GM12864 (cell line): ENCODE results near the gene MAST4.

Experiments
- DNase-seq: peaks from one replicate; pipeline ENCODE4 v3.0.0-alpha.2; 2011; ENCODE audit warnings: low read depth
- H3K4me3 ChIP-seq: 2 replicates; pipeline ENCODE4 v1.5.1; 2011; ENCODE audit warnings: mild to moderate bottlenecking, low read depth, low read length, control low read depth
- TF ChIP-seq, protein P1 (sequence below): IDR thresholded peaks from 2 replicates; pipeline ENCODE4 v1.5.1; 2011; ENCODE audit warnings: low read depth, mild to moderate bottlenecking, moderate library complexity, low read length, control low read depth, inconsistent platforms; ENCODE audit errors: missing control alignments

Gene MAST4

DNA sequence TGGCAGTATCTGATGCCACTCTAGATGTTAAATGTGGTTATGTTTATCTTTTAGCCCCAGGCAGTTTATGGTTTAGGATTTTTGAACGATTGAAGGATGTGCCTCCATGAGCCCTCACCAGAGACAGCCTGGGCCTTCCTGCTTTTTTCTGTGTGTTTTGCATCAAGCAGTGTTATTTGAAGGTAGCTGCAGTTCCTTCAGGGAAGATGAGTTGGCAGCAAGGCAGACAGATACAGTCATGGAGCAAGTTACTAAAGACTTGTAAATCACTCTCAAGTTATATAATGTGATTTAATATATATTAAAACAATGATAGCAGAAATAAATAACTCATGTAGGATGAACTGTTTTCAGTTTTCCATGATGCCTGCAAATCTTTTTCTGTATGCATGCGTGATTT lies 395.6 kb downstream of the MAST4 start:
- no peak overlapping the region for H3K4me3 ChIP-seq
- TF ChIP-seq, protein P1, sequence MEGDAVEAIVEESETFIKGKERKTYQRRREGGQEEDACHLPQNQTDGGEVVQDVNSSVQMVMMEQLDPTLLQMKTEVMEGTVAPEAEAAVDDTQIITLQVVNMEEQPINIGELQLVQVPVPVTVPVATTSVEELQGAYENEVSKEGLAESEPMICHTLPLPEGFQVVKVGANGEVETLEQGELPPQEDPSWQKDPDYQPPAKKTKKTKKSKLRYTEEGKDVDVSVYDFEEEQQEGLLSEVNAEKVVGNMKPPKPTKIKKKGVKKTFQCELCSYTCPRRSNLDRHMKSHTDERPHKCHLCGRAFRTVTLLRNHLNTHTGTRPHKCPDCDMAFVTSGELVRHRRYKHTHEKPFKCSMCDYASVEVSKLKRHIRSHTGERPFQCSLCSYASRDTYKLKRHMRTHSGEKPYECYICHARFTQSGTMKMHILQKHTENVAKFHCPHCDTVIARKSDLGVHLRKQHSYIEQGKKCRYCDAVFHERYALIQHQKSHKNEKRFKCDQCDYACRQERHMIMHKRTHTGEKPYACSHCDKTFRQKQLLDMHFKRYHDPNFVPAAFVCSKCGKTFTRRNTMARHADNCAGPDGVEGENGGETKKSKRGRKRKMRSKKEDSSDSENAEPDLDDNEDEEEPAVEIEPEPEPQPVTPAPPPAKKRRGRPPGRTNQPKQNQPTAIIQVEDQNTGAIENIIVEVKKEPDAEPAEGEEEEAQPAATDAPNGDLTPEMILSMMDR, result no peak
- no peak for DNase-seq

DNA sequence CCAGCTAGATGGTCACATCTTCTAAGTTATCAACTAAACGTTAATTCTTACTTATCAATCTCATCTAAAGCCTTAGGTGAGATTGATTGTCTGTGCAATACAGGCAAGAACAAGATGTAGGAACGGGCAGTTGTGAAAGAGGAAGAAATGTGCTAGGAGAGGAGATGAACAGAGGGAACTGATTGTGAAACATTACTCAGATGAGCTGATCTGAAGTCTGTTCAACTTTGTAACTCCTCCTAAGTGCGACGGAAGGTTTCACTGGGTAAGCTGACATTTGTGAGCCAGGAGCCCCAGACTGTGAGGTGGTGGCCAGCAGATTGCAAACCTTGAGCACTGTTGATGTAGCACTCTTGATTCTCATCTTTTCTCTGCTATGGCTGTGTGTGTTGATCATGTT lies 396.4 kb downstream of the MAST4 start:
- DNase-seq, result no peak
- TF ChIP-seq, protein P1, result no peak
- H3K4me3 ChIP-seq, result no peak overlapping the region

DNA sequence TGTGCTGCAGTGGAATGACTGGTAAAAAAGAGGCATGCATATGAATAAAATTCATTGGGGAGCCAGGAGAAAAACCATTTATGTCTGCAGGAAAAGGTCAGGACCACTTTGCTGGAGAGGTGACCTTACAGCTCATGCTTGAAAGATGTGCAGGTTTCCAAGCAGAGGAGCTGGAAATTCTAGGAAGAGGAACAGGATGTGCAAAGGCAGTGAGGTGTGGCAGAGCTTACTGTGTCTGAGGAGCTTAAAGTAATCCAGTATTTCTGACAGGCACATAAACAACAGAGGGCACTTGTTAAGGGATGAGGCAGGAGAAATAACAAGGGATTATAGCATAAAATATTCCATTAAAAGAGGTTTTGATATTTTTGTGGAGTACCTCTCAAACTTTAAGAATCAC lies 397.3 kb downstream of the MAST4 start:
- H3K4me3 ChIP-seq, result no peak overlapping the region
- TF ChIP-seq, protein P1, result no peak
- no peak for DNase-seq

DNA sequence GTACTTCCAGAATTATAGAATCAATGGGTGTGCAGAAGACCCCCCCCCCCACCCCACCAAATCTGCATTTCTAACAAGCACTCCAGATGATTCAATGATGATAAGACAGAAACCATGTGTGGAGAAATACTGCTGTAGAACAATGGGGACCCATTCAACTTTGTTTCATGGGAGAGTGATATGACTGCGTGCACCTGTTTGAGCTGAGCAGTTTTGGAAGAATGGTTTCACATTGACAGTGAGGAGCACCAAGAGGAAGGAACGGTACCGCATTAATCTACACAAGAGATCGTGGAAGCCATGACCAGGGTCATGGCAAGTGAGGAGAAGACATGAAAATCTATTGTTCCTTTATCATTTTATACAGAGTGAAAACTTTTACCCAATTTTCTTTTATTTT lies 397.7 kb downstream of the MAST4 start:
- no peak for DNase-seq
- H3K4me3 ChIP-seq, result no peak overlapping the region
- TF ChIP-seq, protein P1, result no peak

DNA sequence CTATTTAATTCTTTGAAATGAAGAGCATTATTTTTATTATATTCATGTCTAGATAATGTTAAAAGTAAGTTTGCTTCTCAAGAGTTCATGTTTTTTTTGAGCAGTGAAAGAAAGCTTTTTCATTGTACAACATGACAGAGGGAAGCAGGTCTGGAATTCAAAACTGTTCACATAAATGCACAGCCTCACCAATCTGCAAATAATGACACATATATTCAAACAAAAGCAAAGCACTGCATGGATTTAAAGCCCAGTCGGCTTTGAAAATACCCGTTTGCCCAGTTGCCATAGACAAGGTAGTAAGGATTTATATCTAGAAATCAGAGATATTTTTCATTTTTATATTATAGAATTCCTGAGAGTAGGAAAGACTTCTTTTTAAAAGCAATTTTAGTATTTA lies 398.6 kb downstream of the MAST4 start:
- TF ChIP-seq, protein P1, result no peak
- no peak for DNase-seq
- no peak overlapping the region for H3K4me3 ChIP-seq

DNA sequence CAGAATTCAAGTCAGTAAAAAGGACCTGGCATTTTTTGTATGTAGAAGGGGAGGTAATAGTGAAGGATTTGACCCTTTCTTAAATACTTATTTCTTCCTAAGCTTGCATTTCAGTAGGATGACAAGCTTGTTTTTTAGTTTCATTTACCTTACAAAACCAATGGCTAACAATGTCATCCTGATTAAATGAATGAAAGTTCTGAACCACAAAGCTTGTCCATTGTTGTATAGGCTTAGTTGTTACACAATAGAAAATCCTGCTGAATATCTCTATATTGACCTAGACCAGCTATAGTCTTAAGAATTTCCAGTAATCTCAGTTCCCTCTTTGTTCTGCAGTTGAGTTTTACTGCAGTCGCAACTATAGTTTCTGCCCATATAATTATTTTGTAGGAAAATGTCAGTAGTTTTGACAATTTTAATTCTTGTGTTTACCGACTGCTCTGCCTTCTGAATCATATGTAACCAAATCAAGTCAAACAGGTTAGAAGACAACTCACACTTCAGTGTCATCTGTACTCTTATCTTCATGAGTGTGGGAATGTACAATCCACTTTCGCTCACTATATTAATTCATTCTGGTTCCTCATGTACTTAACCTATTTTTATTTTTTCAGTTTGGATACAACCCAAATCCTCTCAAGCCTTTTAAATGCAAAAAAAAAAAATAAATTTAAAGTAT lies 404.7 kb downstream of the MAST4 start:
- TF ChIP-seq, protein P1, result no peak
- no peak overlapping the region for H3K4me3 ChIP-seq

More for the DNA sequence above, 404.7 kb downstream of the MAST4 start:
- no peak for DNase-seq
